ENCODE data around the gene GATA6.

- no peak for TF ChIP-seq EGR1 (IDR thresholded peaks at IDR 0.05)
- TF ChIP-seq EP300 (IDR thresholded peaks at IDR 0.05; ENCODE audit: borderline replicate concordance): no peak
- no peak for TF ChIP-seq RAD21 (IDR thresholded peaks at IDR 0.05; ENCODE audit: low read depth)
- TF ChIP-seq USF1 (IDR thresholded peaks at IDR 0.05): no peak
- TF ChIP-seq REST (IDR thresholded peaks at IDR 0.05; ENCODE audit: low read depth): no peak
- no peak for TF ChIP-seq FOXM1 (IDR thresholded peaks at IDR 0.05; ENCODE audit: borderline replicate concordance, low read depth)
- TF ChIP-seq MAX (IDR thresholded peaks at IDR 0.05): no peak
- no peak for TF ChIP-seq TAF1 (IDR thresholded peaks at IDR 0.05; ENCODE audit: low read depth)
- no peak for TF ChIP-seq NFIC (IDR thresholded peaks at IDR 0.05)
- no peak for TF ChIP-seq CEBPB (IDR thresholded peaks at IDR 0.05)
- TF ChIP-seq ZBTB7A (IDR thresholded peaks at IDR 0.05; ENCODE audit: low read depth): no peak
- no peak for TF ChIP-seq CREB1 (IDR thresholded peaks at IDR 0.05; ENCODE audit: low read depth)
- TF ChIP-seq TCF12 (IDR thresholded peaks at IDR 0.05; ENCODE audit: low read depth): no peak
- no peak for TF ChIP-seq TEAD4 (IDR thresholded peaks at IDR 0.05)
These were observed 10.2 kb downstream of the GATA6 start for GRCh38 chr18:22179631-22180030.
